Mesenchymal stem cell (in vitro differentiated cells and primary cell): ENCODE measurements around the gene SMCR8.

Experiments used
- DNase-seq: peaks from one replicate; pipeline ENCODE4 v3.0.0-alpha.2; 2013
- H2AFZ ChIP-seq: one replicate; pipeline ENCODE4 v1.6.1; 2013; ENCODE audit warnings: low read depth, mild to moderate bottlenecking, control low read depth, inconsistent platforms, low read length, moderate library complexity
- H2AK5ac ChIP-seq: 2 replicates; pipeline ENCODE4 v1.6.1; 2013; ENCODE audit warnings: low read length, moderate library complexity, mild to moderate bottlenecking, inconsistent platforms; ENCODE audit not compliant: severe bottlenecking
- H2BK120ac ChIP-seq: one replicate; pipeline ENCODE4 v1.6.1; 2013; ENCODE audit warnings: low read depth, mild to moderate bottlenecking, inconsistent platforms, low read length, moderate library complexity
- H2BK12ac ChIP-seq, 2 experiments: one replicate each; pipeline ENCODE4 v1.6.1; 2013; ENCODE audit warnings: inconsistent platforms in 2 of 2, low read length in 2 of 2, mild to moderate bottlenecking in 2 of 2, moderate library complexity in 2 of 2, control low read depth in 1 of 2
- H2BK15ac ChIP-seq: one replicate; pipeline ENCODE4 v1.6.1; 2013; ENCODE audit warnings: mild to moderate bottlenecking, low read depth, inconsistent platforms; ENCODE audit not compliant: poor library complexity, severe bottlenecking
- H2BK5ac ChIP-seq: 2 replicates; pipeline ENCODE4 v1.6.1; 2013; ENCODE audit warnings: low read depth, mild to moderate bottlenecking, low read length, control low read depth, inconsistent platforms; ENCODE audit not compliant: poor library complexity, severe bottlenecking
- H3K14ac ChIP-seq, 2 experiments: one replicate each; pipeline ENCODE4 v1.6.1; 2013; ENCODE audit warnings: inconsistent platforms in 2 of 2, low read length in 2 of 2, control low read depth in 1 of 2, mild to moderate bottlenecking in 1 of 2, moderate library complexity in 1 of 2
- H3K18ac ChIP-seq, 2 experiments: one replicate each; pipeline ENCODE4 v1.6.1; 2013; ENCODE audit warnings: inconsistent platforms in 2 of 2, low read length in 2 of 2, control low read depth in 1 of 2, low read depth in 1 of 2, mild to moderate bottlenecking in 1 of 2
- H3K23ac ChIP-seq, 2 experiments: one replicate each; pipeline ENCODE4 v1.6.1; 2013; ENCODE audit warnings: inconsistent platforms in 2 of 2, low read length in 2 of 2, mild to moderate bottlenecking in 2 of 2, moderate library complexity in 2 of 2, control low read depth in 1 of 2
- H3K27ac ChIP-seq: 2 replicates; pipeline ENCODE4 v1.5.1; 2013; ENCODE audit warnings: mild to moderate bottlenecking, moderate library complexity, low read length, control low read depth, inconsistent platforms; ENCODE audit not compliant: poor library complexity, severe bottlenecking
- H3K27me3 ChIP-seq, 2 experiments: 2 replicates each; pipeline versions ENCODE4 v1.6.1 to v1.7.0; 2013; ENCODE audit warnings: low read length in 2 of 2, mild to moderate bottlenecking in 2 of 2, moderate library complexity in 2 of 2, control low read depth in 1 of 2, inconsistent platforms in 1 of 2; ENCODE audit not compliant: control insufficient read depth in 1 of 2, insufficient read depth in 1 of 2
- H3K36me3 ChIP-seq, 2 experiments: 2 replicates each; pipeline versions ENCODE4 v1.6.1 to v1.7.0; 2013; ENCODE audit warnings: low read length in 2 of 2, control low read depth in 1 of 2, inconsistent platforms in 1 of 2, low read depth in 1 of 2, mild to moderate bottlenecking in 1 of 2; ENCODE audit not compliant: insufficient read depth in 2 of 2, control insufficient read depth in 1 of 2
- H3K4ac ChIP-seq, 2 experiments: one replicate each; pipeline ENCODE4 v1.6.1; 2013; ENCODE audit warnings: inconsistent platforms in 2 of 2, low read length in 2 of 2, mild to moderate bottlenecking in 2 of 2, moderate library complexity in 2 of 2, control low read depth in 1 of 2, low read depth in 1 of 2
- H3K4me1 ChIP-seq: 2 replicates; pipeline ENCODE4 v1.6.1; 2013; ENCODE audit warnings: low read depth, low read length, control low read depth; ENCODE audit not compliant: control insufficient read depth, insufficient read depth
- H3K4me2 ChIP-seq: 2 replicates; pipeline ENCODE4 v1.6.1; 2013; ENCODE audit warnings: low read length, mild to moderate bottlenecking, inconsistent platforms; ENCODE audit not compliant: poor library complexity, severe bottlenecking
- H3K4me3 ChIP-seq, 2 experiments: 2 replicates each; pipeline versions ENCODE4 v1.5.1 to v1.7.0; 2013; ENCODE audit warnings: low read length in 2 of 2, mild to moderate bottlenecking in 2 of 2, control low read depth in 1 of 2, low read depth in 1 of 2; ENCODE audit not compliant: insufficient read depth in 1 of 2
- H3K79me1 ChIP-seq: replicated peaks from 2 replicates; pipeline ENCODE4 v1.6.1; 2013; ENCODE audit warnings: mild to moderate bottlenecking, control low read depth, low read length, inconsistent platforms; ENCODE audit not compliant: poor library complexity, severe bottlenecking
- H3K9ac ChIP-seq: 2 replicates; pipeline ENCODE4 v1.7.0; 2013; ENCODE audit warnings: mild to moderate bottlenecking, low read length, moderate library complexity
- H3K9me3 ChIP-seq: 2 replicates; pipeline ENCODE4 v1.7.0; 2013; ENCODE audit warnings: mild to moderate bottlenecking, low read length; ENCODE audit not compliant: control insufficient read depth
- H4K8ac ChIP-seq: one replicate; pipeline ENCODE4 v1.6.1; 2013; ENCODE audit warnings: inconsistent platforms, mild to moderate bottlenecking, low read length, moderate library complexity
- H4K91ac ChIP-seq: one replicate; pipeline ENCODE4 v1.6.1; 2013; ENCODE audit warnings: mild to moderate bottlenecking, low read length, inconsistent platforms
- WGBS: methylation state at CpG from one replicate; pipeline ENCODE4 v1.1.7; 2013; ENCODE audit warnings: mixed read lengths; 5-methylcytosine and 5-hydroxymethylcytosine counted together

The SMCR8 gene

DNA sequence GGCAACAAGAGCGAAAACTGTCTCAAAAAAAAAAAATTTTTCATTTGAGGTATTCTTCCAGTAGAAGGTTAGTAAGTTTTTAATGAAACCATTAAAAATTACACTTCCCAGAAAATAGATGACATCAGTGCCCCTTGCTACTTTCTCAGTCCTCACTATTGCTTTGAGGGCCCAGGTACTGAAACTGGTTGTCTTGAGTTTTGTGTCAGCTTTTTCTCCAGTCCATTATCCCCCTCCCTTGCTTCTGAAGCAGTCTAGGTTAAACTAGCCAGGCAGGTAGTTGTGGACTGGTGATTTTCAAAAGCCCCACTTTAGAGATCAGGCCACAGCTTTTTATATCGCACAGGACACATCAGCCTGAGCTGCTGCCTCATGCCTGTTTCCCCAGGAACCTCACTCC is 10.9 kb downstream of the SMCR8 start:
- peaks cover 48% of the 10 kb centered on the region for H3K79me1 ChIP-seq
- 100% methylated on average over 1 of the region's 2 CpGs for WGBS
- H3K18ac ChIP-seq, result no peak overlapping the region
- H3K4me1 ChIP-seq, result peaks cover 6% of the 10 kb centered on the region
- no peak for DNase-seq
- H2AFZ ChIP-seq, result no peak overlapping the region
- no peak overlapping the region for H3K4ac ChIP-seq
- H4K91ac ChIP-seq, result no peak overlapping the region
- H3K27me3 ChIP-seq, result no peaks in the 10 kb centered on the region
- no peak overlapping the region for H3K14ac ChIP-seq
- no peak overlapping the region for H2BK12ac ChIP-seq
- no peak overlapping the region for H3K27ac ChIP-seq
- no peak overlapping the region for H3K4me3 ChIP-seq
- H2BK15ac ChIP-seq, result no peak overlapping the region
- H3K9ac ChIP-seq, result no peak overlapping the region
- no peak overlapping the region for H2BK5ac ChIP-seq
- no peak overlapping the region for H3K23ac ChIP-seq
- H3K9me3 ChIP-seq, result no peaks in the 10 kb centered on the region
- H3K36me3 ChIP-seq, result peaks cover 64 to 91% of the 10 kb centered on the region in 2 experiments
- no peak overlapping the region for H2AK5ac ChIP-seq
- no peak overlapping the region for H2BK120ac ChIP-seq
- H3K4me2 ChIP-seq, result no peak overlapping the region
- no peak overlapping the region for H4K8ac ChIP-seq

DNA sequence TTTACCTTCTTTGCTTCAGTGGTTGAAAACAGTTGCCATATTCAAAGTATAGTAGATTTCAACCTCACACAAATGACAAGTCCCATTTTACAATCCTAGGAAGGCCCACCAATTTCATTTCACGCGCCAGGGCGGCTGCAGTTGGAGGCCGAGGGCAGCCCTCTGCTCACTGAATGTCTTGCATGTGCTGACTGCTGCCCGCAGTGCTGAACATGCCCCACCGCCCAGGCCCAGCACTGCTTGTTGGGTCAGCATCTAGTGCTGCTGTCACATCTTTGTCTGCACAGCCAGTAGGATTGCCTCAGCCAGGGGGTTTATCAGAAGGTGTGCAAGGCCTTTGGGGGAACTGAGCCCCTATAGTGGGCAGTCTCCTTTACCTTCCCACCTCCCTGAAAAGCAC is 11.5 kb downstream of the SMCR8 start:
- H3K23ac ChIP-seq, result no peak overlapping the region
- H2AFZ ChIP-seq, result no peak overlapping the region
- no peak overlapping the region for H3K14ac ChIP-seq
- peaks cover 64 to 91% of the 10 kb centered on the region in 2 experiments for H3K36me3 ChIP-seq
- no peak overlapping the region for H3K9ac ChIP-seq
- no peak overlapping the region for H3K27ac ChIP-seq
- no peak overlapping the region for H3K4ac ChIP-seq
- H3K27me3 ChIP-seq, result no peaks in the 10 kb centered on the region
- no peak overlapping the region for H2BK120ac ChIP-seq
- no peak overlapping the region for H4K91ac ChIP-seq
- H3K4me1 ChIP-seq, result peaks cover 3% of the 10 kb centered on the region
- no peak overlapping the region for H3K18ac ChIP-seq
- H2BK12ac ChIP-seq, result no peak overlapping the region
- no peak overlapping the region for H3K4me3 ChIP-seq
- no peak overlapping the region for H2AK5ac ChIP-seq
- H3K4me2 ChIP-seq, result no peak overlapping the region
- H2BK5ac ChIP-seq, result no peak overlapping the region
- H4K8ac ChIP-seq, result no peak overlapping the region
- peaks cover 44% of the 10 kb centered on the region for H3K79me1 ChIP-seq
- DNase-seq, result no peak
- 94% methylated on average over 6 of the region's 6 CpGs for WGBS
- no peak overlapping the region for H2BK15ac ChIP-seq
- H3K9me3 ChIP-seq, result no peaks in the 10 kb centered on the region

DNA sequence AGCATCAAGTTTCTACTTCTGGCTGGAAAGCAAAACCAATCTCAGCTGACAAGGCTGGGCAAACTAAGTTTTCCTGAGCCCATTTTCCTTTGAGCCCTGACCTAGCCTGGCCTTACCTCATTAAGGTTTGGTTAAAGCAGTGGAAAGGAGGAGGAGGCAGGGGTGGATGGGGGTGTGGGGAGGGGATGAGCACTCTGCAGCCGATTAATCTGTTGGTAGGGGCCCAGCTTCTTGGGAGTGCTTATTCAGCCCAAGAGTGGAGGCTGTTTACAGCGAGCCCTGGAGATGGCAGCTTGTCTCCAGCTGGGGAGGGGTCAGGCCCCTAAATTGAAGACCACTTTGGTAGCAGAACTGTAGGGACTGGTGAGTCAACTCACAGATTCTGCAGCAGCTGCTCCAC is 12.0 kb downstream of the SMCR8 start:
- Histone ChIP-seq H3K36me3 (peaks cover 66 to 91% of the 10 kb centered on the region in 2 experiments), H3K14ac (no peak overlapping the region), H2BK15ac (no peak overlapping the region), H2AK5ac (no peak overlapping the region), H2AFZ (no peak overlapping the region), H4K8ac (no peak overlapping the region), H4K91ac (no peak overlapping the region), H3K9me3 (no peaks in the 10 kb centered on the region), H3K23ac (no peak overlapping the region), H3K27me3 (no peaks in the 10 kb centered on the region), H2BK12ac (no peak overlapping the region), H3K4me3 (no peak overlapping the region), H3K79me1 (peaks cover 44% of the 10 kb centered on the region), H2BK5ac (no peak overlapping the region), H3K4me2 (no peak overlapping the region), H3K18ac (no peak overlapping the region), H2BK120ac (no peak overlapping the region), H3K4ac (no peak overlapping the region), H3K27ac (no peak overlapping the region), H3K4me1 (peaks cover 3% of the 10 kb centered on the region), H3K9ac (no peak overlapping the region)
- WGBS, result 75% methylated on average over 2 of the region's 2 CpGs
- no peak for DNase-seq

DNA sequence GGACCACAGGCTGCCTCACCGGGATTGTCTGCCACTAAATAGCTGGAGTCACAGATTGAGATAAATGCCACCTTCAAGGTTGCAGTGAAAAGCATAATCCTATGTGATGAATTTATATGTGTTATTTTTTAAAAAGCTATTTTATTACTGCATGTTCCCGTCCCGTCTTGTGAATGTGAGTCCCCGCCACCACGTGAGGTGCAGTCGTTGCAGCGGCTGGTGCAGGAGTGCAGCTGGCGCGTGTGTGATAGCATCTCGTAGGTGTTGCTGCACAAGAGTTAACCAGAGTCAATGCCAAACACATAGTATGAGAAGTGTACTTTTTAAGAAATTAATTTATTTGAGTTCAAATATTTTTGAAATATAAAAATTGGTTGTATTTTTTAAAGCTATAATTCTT is 12.5 kb downstream of the SMCR8 start:
- Histone ChIP-seq H2AFZ (no peak overlapping the region), H2BK12ac (no peak overlapping the region), H3K18ac (no peak overlapping the region), H2BK15ac (no peak overlapping the region), H2BK5ac (no peak overlapping the region), H3K36me3 (peaks cover 66 to 92% of the 10 kb centered on the region in 2 experiments), H3K27ac (no peak overlapping the region), H3K27me3 (no peaks in the 10 kb centered on the region), H3K79me1 (peaks cover 40% of the 10 kb centered on the region), H4K91ac (no peak overlapping the region), H3K4me1 (peaks cover 6% of the 10 kb centered on the region), H3K4me3 (no peak overlapping the region), H2AK5ac (no peak overlapping the region), H3K9ac (no peak overlapping the region), H3K4me2 (no peak overlapping the region), H3K9me3 (no peaks in the 10 kb centered on the region), H3K23ac (no peak overlapping the region), H3K14ac (no peak overlapping the region), H3K4ac (no peak overlapping the region), H4K8ac (no peak overlapping the region), H2BK120ac (no peak overlapping the region)
- WGBS, result 93% methylated on average over 9 of the region's 10 CpGs
- no peak for DNase-seq
